ENCODE results near the gene PDZD8.

- TF ChIP-seq CTCF (IDR thresholded peaks at IDR 0.05; ENCODE audit: extremely low read depth in 1 of 2, insufficient read depth in 1 of 2, low read depth in 1 of 2, low read length in 2 of 2), result no peak
- no peak for TF ChIP-seq POLR2A (IDR thresholded peaks at IDR 0.05; ENCODE audit: low read depth, low read length)
- no peak for TF ChIP-seq MAX (IDR thresholded peaks at IDR 0.05; ENCODE audit: insufficient read depth, insufficient read length)
- TF ChIP-seq EZH2 (IDR thresholded peaks at IDR 0.05; ENCODE audit: borderline replicate concordance, low read depth, low read length, severe bottlenecking), result no peak
- TF ChIP-seq JUN (IDR thresholded peaks at IDR 0.05; ENCODE audit: borderline replicate concordance, insufficient read depth, insufficient read length, low read depth), result no peak
- no peak for TF ChIP-seq POLR2AphosphoS5 (IDR thresholded peaks at IDR 0.05; ENCODE audit: insufficient read depth, low read depth, low read length)
Observed at GRCh38 chr10:117351996-117352395, 23.2 kb downstream of the PDZD8 start.
